Measurements from ENCODE around the gene CDC42EP4.

CDC42EP4 gene

GRCh38 chr17:73251871-73252270 lies 59.9 kb downstream of the CDC42EP4 start:
- DNase-seq (ENCODE audit: low spot score) = no peak

DNA sequence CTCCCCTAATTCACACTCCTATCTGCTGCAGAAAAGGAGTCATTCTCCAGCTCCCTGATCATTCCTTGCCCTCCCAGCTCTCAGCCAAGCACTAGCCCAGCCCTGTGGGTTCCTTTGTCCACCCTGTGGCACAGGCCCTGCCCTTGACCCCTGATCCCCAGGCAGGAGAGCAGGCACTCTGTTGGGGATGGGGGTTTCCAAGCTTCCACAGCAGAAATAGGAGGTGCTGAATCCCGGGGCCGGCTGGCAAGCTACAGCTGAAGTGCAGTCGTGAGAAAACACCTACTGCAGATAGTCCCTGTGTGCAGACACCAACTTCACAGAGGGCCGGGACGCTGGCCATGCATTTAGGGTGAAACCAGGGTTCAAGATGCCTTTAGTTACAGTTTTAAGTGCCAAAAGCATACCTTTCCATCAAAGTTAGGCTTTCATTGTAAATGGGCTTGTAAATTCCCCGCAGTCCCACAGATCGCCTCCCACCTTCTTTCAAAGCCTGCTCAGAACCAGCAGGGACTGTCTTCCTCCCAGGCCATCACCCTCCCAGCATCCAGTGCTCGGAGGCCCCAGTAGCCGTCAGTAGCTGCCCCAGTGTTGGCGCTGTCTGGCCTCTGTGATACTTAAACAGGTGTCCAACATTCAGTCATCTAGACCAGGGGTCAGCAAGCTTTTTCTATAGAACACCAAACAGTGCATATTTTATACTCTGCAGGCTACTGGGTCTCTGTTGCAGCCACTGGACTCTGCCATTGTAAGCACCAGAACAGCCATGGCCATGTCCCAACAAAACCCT lies 60.8 kb downstream of the CDC42EP4 start:
- DNase-seq (ENCODE audit: low spot score) = no peak

DNA sequence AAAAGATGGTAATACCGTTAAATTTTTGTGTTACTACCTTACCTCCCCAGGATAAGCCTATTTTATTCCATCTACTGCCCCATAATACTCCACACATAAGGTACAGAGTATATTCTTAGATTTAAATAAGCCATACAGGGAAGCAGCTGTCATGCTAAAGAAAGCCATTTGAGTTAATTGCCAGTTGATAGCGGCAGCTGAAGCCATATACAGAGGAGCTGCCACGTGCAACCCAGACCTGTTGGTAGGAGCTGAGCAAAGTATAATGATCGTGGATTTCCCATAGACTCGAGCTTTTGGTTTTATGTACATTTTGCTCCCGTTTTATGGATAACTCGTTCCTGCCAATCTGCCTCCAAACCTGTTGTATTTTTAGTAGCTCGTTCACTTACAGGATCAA lies 62.1 kb downstream of the CDC42EP4 start:
- no peak for DNase-seq (ENCODE audit: low spot score)

GRCh38 chr17:73248532-73248931 lies 63.3 kb downstream of the CDC42EP4 start:
- DNase-seq (ENCODE audit: low spot score) = no peak

DNA sequence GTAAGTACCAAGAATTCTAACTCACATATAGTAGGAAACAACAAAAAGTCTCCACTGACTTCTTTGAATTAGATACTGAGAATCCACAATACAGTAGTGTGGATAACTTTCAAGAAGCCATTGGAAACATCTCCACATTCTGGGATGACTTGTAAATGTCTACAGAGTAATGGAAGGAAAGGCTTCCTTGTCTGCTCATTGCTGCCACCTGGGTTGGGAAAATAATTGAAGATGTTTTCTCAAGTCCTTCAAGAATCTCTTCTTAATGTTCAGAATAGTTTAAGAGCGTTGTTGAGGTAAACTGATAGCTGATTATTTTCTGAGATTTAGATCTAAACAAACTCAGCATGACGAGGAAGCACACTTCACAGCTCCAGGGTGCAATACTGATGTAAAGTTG lies 64.1 kb downstream of the CDC42EP4 start:
- peak; percentile 20 for DNase-seq (ENCODE audit: low spot score)

DNA sequence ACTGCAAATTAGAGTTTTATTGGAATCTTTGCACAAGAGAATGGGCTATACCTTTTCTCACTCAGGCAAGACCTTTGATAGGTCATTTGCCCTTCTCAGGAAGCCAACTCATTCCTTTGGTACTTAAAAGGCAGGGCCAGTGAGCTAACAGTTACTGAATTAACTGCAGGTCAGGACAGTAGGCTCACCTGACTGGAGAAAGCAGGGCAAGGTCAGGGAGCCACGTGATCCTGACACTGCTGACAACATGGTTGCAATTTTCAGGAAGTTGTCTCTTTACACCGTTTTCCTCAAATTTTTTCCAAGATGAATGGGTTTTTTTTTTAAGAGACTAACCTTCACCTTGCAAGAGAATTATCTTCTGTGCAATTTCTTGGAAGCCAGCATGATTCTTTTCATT lies 71.2 kb downstream of the CDC42EP4 start:
- DNase-seq (ENCODE audit: low spot score) = no peak

DNA sequence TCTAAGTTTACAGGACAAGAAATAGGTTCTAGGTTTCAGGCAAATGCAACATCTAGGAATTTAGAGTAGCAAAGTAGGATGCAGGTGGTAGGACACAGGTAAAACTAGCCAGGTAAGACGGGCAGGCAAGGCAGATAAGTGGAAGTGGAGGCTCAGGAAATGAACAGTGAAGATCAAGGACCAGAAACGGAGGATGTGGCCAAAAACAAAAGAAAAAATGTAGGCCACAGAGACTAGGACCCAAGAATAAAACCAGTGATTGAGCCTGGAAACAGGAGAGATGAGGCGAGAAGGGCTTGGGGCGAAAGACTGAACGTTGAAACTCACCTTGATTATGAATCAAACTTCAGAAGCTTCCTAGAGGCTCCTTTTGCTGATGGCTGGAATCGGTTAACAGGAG lies 74.1 kb downstream of the CDC42EP4 start:
- DNase-seq (ENCODE audit: low spot score) = no peak

DNA sequence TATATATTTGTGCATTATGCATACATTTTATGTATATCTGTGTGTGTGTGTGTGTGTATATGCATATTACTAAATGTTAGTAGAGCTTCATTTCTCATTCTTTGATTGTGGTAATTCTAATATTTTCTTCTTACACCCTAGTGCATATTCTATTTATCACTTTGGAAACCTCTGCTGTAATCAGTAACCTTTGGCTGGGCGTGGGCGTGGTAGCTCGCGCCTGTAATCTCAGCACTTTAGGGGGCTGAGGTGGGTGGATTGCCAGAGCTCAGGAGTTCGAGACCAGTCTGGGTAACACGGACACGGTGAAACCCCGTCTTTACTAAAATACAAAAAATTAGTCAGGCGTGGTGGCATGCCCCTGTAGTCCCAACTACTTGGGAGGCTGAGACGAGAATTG lies 77.1 kb downstream of the CDC42EP4 start:
- DNase-seq (ENCODE audit: low spot score) = no peak
